Type B pancreatic cell (in vitro differentiated cells): ENCODE results near the gene ALDH3A2. TPM values are rescaled to one million over a fixed set of nuclear protein-coding genes. Genes with fewer than 3 reads are reported as not detected.

Experiments
- DNase-seq: peaks from one replicate; pipeline ENCODE4 v3.0.0; 2021; ENCODE audit warnings: mixed read lengths; ENCODE audit not compliant: unreplicated experiment; ENCODE audit errors: extremely low spot score
- H3K27ac Mint-ChIP-seq: 2 replicates; pipeline ENCODE4 v1.8.0; 2021; ENCODE audit warnings: mild to moderate bottlenecking, mixed read lengths
- H3K27me3 Mint-ChIP-seq: 2 replicates; pipeline ENCODE4 v1.8.0; 2021; ENCODE audit warnings: mixed read lengths
- H3K36me3 Mint-ChIP-seq: 2 replicates; pipeline ENCODE4 v1.8.0; 2021; ENCODE audit warnings: mixed read lengths
- H3K4me1 Mint-ChIP-seq: one replicate; pipeline ENCODE4 v1.8.0; 2021; ENCODE audit warnings: mixed read lengths; ENCODE audit not compliant: unreplicated experiment
- H3K4me3 Mint-ChIP-seq: 2 replicates; pipeline ENCODE4 v1.8.0; 2021; ENCODE audit warnings: mild to moderate bottlenecking, mixed read lengths
- H3K9me3 Mint-ChIP-seq: 2 replicates; pipeline ENCODE4 v1.8.0; 2021; ENCODE audit warnings: mixed read lengths
- total RNA-seq: library from RNA; stranded (reverse); gene quantifications from 2 replicates; pipeline ENCODE4 v1.2.1, GENCODE V29; 2021; ENCODE audit warnings: low replicate concordance
- TF ChIP-seq, protein P1 (sequence below): fragments of 200-600 bp; sonication (generic); conservative IDR thresholded peaks from 2 replicates; pipeline ENCODE4 v1.5.0; 2021; ENCODE audit warnings: antibody characterized with exemption, mild to moderate bottlenecking

ALDH3A2 gene
- total RNA-seq, 1 donor from 2014 or later, result 69.8 TPM

GRCh38 chr17:19651451-19652238, 3.1 kb downstream of the ALDH3A2 start:
- Mint-ChIP-seq H3K4me1 (peaks cover 35% of the 10 kb centered on the region), H3K4me3 (peak overlapping the region; percentile 32), H3K27me3 (no peaks in the 10 kb centered on the region), H3K27ac (peak overlapping the region; percentile 19), H3K9me3 (no peaks in the 10 kb centered on the region), H3K36me3 (peaks cover 42% of the 10 kb centered on the region)
- TF ChIP-seq, protein P1, sequence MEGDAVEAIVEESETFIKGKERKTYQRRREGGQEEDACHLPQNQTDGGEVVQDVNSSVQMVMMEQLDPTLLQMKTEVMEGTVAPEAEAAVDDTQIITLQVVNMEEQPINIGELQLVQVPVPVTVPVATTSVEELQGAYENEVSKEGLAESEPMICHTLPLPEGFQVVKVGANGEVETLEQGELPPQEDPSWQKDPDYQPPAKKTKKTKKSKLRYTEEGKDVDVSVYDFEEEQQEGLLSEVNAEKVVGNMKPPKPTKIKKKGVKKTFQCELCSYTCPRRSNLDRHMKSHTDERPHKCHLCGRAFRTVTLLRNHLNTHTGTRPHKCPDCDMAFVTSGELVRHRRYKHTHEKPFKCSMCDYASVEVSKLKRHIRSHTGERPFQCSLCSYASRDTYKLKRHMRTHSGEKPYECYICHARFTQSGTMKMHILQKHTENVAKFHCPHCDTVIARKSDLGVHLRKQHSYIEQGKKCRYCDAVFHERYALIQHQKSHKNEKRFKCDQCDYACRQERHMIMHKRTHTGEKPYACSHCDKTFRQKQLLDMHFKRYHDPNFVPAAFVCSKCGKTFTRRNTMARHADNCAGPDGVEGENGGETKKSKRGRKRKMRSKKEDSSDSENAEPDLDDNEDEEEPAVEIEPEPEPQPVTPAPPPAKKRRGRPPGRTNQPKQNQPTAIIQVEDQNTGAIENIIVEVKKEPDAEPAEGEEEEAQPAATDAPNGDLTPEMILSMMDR, result no peak
- no peak for DNase-seq

GRCh38 chr17:19652595-19652994, 4.0 kb downstream of the ALDH3A2 start:
- no peak overlapping the region for H3K4me3 Mint-ChIP-seq
- H3K4me1 Mint-ChIP-seq, result peaks cover 28% of the 10 kb centered on the region
- TF ChIP-seq, protein P1, result no peak
- no peak overlapping the region for H3K27ac Mint-ChIP-seq
- H3K27me3 Mint-ChIP-seq, result no peaks in the 10 kb centered on the region
- peaks cover 45% of the 10 kb centered on the region for H3K36me3 Mint-ChIP-seq
- no peaks in the 10 kb centered on the region for H3K9me3 Mint-ChIP-seq
- no peak for DNase-seq

DNA sequence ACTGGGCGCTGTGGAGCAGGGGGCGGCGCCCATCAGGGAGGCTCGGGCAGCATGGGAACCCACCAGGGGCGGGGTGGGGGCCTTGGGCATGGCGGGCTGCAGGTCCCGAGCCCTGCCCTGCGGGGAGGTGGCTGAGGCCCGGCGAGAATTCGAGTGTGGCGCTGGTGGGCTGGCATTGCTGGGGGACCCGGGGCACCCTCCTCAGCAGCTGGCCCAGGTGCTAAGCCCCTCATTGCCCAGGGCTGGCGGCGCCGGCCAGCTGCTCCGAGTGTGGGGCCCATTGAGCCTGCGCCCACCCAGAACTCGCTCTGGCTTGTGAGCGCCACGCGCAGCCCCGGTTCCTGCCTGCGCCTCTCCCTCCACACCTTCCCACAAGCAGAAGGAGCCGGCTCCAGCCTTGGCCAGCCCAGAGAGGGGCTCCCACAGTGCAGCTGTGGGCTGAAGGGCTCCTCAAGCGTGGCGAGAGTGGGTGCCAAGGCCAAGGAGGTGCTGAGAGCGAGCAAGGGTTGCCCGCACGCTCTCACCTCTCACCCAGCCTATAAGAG, 5.9 kb downstream of the ALDH3A2 start:
- H3K27me3 Mint-ChIP-seq, result no peaks in the 10 kb centered on the region
- H3K9me3 Mint-ChIP-seq, result no peaks in the 10 kb centered on the region
- H3K27ac Mint-ChIP-seq, result no peak overlapping the region
- no peak for DNase-seq
- TF ChIP-seq, protein P1, result no peak
- peaks cover 50% of the 10 kb centered on the region for H3K36me3 Mint-ChIP-seq
- peaks cover 25% of the 10 kb centered on the region for H3K4me1 Mint-ChIP-seq
- H3K4me3 Mint-ChIP-seq, result no peak overlapping the region

GRCh38 chr17:19654896-19655295, 6.3 kb downstream of the ALDH3A2 start:
- TF ChIP-seq, protein P1, result no peak
- H3K4me3 Mint-ChIP-seq, result no peak overlapping the region
- H3K9me3 Mint-ChIP-seq, result no peaks in the 10 kb centered on the region

GRCh38 chr17:19656336-19656735, 7.8 kb downstream of the ALDH3A2 start:
- Mint-ChIP-seq H3K27me3 (no peaks in the 10 kb centered on the region), H3K9me3 (no peaks in the 10 kb centered on the region), H3K4me1 (peaks cover 18% of the 10 kb centered on the region), H3K36me3 (peaks cover 57% of the 10 kb centered on the region), H3K27ac (no peak overlapping the region), H3K4me3 (no peak overlapping the region)
- DNase-seq, result no peak
- TF ChIP-seq, protein P1, result no peak

More at GRCh38 chr17:19654896-19655295, 6.3 kb downstream of the ALDH3A2 start:
- peaks cover 24% of the 10 kb centered on the region for H3K4me1 Mint-ChIP-seq
- H3K36me3 Mint-ChIP-seq, result peaks cover 48% of the 10 kb centered on the region
- no peak for DNase-seq
- no peaks in the 10 kb centered on the region for H3K27me3 Mint-ChIP-seq
- no peak overlapping the region for H3K27ac Mint-ChIP-seq
